Retinal pigment epithelial cell (primary cell): ENCODE measurements around the gene KREMEN2.

Source experiments
- DNase-seq: peaks from one replicate; pipeline ENCODE4 v3.0.0-alpha.2; 2010; ENCODE audit warnings: low read depth
- H3K4me3 ChIP-seq: 2 replicates; pipeline ENCODE4 v1.5.1; 2011; ENCODE audit warnings: mild to moderate bottlenecking, low read length, control low read depth, moderate library complexity
- TF ChIP-seq, protein P1 (sequence below): conservative IDR thresholded peaks from 2 replicates; pipeline ENCODE4 v1.5.1; 2011; ENCODE audit warnings: low read depth, low read length, control low read depth, inconsistent platforms

The KREMEN2 gene

DNA sequence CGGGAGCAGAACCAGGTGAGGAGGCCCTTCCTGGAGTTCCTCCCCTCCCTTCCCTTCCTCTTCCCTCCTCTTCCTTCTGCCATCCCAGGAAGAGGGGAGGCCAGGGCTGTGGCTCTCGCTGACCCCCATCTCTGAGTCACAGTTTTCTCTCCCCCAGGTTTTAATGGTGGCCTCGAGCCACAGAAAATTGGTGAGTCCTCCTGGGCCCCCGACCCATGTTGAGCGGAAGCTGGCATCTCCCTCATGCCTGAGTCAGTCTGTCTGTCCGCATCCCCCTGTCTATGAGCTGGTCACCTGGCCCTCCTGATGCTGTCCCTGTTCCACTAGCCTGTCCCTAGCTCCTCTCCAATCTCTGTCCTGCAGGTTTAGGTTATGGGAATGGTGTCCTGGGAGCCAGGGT is 35.9 kb downstream of the KREMEN2 start:
- DNase-seq, result no peak
- no peak overlapping the region for H3K4me3 ChIP-seq
- TF ChIP-seq, protein P1, sequence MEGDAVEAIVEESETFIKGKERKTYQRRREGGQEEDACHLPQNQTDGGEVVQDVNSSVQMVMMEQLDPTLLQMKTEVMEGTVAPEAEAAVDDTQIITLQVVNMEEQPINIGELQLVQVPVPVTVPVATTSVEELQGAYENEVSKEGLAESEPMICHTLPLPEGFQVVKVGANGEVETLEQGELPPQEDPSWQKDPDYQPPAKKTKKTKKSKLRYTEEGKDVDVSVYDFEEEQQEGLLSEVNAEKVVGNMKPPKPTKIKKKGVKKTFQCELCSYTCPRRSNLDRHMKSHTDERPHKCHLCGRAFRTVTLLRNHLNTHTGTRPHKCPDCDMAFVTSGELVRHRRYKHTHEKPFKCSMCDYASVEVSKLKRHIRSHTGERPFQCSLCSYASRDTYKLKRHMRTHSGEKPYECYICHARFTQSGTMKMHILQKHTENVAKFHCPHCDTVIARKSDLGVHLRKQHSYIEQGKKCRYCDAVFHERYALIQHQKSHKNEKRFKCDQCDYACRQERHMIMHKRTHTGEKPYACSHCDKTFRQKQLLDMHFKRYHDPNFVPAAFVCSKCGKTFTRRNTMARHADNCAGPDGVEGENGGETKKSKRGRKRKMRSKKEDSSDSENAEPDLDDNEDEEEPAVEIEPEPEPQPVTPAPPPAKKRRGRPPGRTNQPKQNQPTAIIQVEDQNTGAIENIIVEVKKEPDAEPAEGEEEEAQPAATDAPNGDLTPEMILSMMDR, result no peak

DNA sequence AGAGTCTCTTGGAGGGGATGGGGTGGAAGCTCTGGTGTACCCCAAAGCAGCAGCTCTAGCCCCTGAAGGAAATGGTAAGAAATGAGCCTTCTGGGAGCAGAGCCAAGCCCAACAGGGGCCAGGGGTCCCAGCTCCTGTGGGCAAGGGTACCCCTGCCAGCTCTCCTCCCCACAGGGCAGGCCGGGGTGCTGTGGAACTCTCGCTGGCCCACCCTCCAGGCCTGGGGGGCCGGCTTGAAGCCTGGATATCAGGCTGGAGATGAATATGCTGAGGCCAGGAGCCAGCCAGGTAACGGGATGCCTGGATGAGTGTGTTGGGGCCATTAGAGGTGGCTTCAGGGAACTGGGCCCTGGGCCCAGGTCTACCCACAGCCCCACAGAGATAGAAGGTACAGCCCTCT is 36.5 kb downstream of the KREMEN2 start:
- no peak for DNase-seq
- TF ChIP-seq, protein P1, result no peak
- H3K4me3 ChIP-seq, result no peak overlapping the region

DNA sequence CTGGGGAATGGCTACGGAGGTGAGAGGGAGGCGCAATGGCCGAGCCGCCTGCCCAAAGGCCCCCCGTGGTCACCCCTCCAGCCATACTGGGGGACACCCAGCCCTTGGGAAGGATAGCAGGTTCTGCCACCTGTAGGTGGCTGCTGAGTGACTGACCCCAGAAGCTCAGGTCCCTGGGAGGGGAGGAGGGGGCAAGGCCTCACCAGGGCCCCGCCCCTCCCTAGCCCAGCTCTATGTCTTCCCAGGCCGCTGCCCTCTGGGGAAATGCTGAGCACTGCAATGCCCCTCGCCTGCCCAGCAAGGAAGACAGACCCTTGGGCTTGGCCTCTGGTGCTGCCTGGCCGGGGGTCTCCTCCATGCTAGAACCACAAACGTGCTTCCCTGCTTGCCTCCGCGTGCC is 37.2 kb downstream of the KREMEN2 start:
- no peak overlapping the region for H3K4me3 ChIP-seq
- DNase-seq, result no peak
- TF ChIP-seq, protein P1, result no peak

DNA sequence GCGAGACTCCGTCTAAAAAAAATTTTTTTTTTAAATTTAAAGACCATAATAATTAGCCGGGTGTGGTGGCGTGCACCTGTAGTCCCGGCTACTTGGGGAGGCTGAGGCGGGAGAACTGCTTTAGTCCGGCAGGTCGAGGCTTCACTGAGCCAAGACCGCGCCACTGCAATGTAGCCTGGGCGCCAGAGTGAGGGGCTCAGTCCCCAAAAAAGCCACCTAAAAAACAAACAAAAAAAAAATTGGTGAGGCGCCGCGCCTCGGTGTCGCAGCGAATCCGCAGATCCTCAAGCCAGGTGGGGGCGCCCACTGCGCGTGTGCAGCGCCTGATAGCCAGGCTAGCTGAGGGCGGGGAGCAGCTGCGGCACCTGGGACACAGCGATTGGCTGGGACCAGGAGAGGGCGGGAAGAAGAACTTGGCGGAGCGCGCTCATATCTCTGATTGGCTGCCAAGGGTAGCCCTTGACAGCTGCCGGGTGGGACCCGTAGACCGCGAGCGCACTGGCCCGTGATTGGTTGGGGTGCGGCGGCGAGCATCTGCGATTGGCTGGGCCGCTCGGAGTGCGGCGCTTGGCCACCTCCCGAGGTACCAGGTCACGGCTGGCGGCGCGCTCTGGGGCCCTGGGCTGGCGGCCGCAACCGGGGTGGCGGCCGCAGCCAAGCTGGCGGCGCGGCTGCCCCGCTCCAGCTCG is 39.7 kb downstream of the KREMEN2 start:
- H3K4me3 ChIP-seq, result no peak overlapping the region
- TF ChIP-seq, protein P1, result peak; percentile 32
- DNase-seq, result peak; percentile 97

DNA sequence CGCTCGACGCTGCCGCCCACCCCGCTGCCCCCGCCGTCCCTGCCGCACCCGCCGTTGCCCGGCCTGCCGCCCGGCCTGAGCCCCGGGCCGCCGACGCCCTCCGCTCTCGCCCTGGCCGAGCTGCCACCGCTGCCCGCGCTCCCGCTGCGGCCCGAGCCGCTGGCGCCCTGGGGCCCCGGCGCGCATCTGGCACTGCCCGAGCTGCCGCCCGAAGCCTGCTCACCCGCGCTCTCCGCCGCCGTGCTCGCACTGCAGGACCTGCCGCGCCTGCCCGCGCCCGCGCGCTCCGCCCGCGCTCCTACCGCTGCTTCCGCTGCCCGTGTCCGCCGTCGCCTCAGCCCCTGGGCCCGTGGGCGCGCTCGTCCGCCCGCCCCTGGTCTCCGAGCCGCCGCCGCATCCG is 40.2 kb downstream of the KREMEN2 start:
- H3K4me3 ChIP-seq, result no peak overlapping the region
- DNase-seq, result no peak
- TF ChIP-seq, protein P1, result no peak

DNA sequence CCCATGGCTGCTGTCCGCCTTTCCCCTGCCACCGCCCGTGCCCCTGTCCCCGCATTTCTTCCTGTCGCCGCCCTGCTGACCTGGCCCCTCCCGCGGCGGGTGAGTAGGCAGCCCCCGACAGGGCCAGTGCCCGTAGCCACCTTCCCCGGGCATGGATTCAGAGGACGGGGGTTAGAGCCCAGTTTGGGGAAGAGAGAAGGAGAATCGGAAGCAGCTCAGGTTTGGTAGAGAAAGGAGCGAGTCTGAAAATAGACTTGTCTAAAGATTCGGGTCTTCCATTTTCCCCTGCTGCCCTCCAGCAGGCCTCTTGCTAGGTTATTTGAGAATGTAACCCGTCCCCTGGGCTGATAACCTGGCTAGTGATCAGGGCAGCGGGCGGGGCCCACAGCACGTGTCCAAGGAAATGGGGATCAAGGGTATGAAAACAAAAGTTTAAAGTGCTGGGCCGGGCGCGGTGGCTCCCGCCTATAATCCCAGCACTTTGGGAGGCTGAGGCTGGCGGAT is 40.8 kb downstream of the KREMEN2 start:
- H3K4me3 ChIP-seq, result peak overlapping the region; percentile 57
- no peak for DNase-seq

More for the DNA sequence above, 40.8 kb downstream of the KREMEN2 start:
- TF ChIP-seq, protein P1, result no peak
